NT2/D1 (cell line): ENCODE results near the gene HS3ST5.

ENCODE experiments used
- DNase-seq: peaks from one replicate; pipeline ENCODE4 v3.0.0-alpha.2; 2011; ENCODE audit warnings: low read depth, low spot score
- H3K27me3 ChIP-seq: 2 replicates; pipeline ENCODE4 v1.6.0; 2011; ENCODE audit warnings: mild to moderate bottlenecking; ENCODE audit not compliant: insufficient read length, insufficient read depth
- H3K36me3 ChIP-seq: 2 replicates; pipeline ENCODE4 v1.6.1; 2011; ENCODE audit warnings: mild to moderate bottlenecking, low read length, mixed read lengths; ENCODE audit not compliant: insufficient read depth, insufficient read length
- H3K4me1 ChIP-seq: 2 replicates; pipeline ENCODE4 v1.5.1; 2011; ENCODE audit not compliant: insufficient read depth, insufficient read length
- H3K4me3 ChIP-seq: 2 replicates; pipeline ENCODE4 v1.5.1; 2011; ENCODE audit warnings: low read depth; ENCODE audit not compliant: insufficient read length
- H3K9ac ChIP-seq: 2 replicates; pipeline ENCODE4 v1.6.0; 2011; ENCODE audit warnings: low read depth; ENCODE audit not compliant: insufficient read length
- H3K9me3 ChIP-seq: 2 replicates; pipeline ENCODE4 v1.5.1; 2011; ENCODE audit warnings: mild to moderate bottlenecking, low read length; ENCODE audit not compliant: insufficient read depth
- SUZ12 ChIP-seq: IDR thresholded peaks from 2 replicates; pipeline ENCODE4 v1.6.1; 2011; ENCODE audit not compliant: insufficient read length, insufficient read depth; ENCODE audit errors: extremely low read depth
- YY1 ChIP-seq: IDR thresholded peaks from 2 replicates; pipeline ENCODE4 v1.6.1; 2011; ENCODE audit not compliant: insufficient read length, insufficient read depth
- ZNF274 ChIP-seq: IDR thresholded peaks from 2 replicates; pipeline ENCODE4 v1.6.1; 2011; ENCODE audit warnings: mild to moderate bottlenecking, low read depth, low read length

Gene HS3ST5

GRCh38 chr6:114304304-114304887 lies 38.4 kb downstream of the HS3ST5 start:
- H3K4me1 ChIP-seq, result no peaks in the 10 kb centered on the region
- H3K9me3 ChIP-seq, result peaks cover 5% of the 10 kb centered on the region; the same call in 1 of the 2 replicates
- no peaks in the 10 kb centered on the region for H3K27me3 ChIP-seq
- H3K9ac ChIP-seq, result no peak overlapping the region
- TF ChIP-seq SUZ12 (no peak), ZNF274 (no peak), YY1 (no peak)
- H3K36me3 ChIP-seq, result no peaks in the 10 kb centered on the region
- no peak overlapping the region for H3K4me3 ChIP-seq
- no peak for DNase-seq

GRCh38 chr6:114301596-114302219 lies 41.1 kb downstream of the HS3ST5 start:
- DNase-seq, result no peak
- Histone ChIP-seq H3K9me3 (peaks cover 5% of the 10 kb centered on the region; the same call in 1 of the 2 replicates), H3K27me3 (no peaks in the 10 kb centered on the region), H3K4me1 (no peaks in the 10 kb centered on the region), H3K4me3 (no peak overlapping the region), H3K9ac (no peak overlapping the region), H3K36me3 (no peaks in the 10 kb centered on the region)
- TF ChIP-seq SUZ12, result no peak
- no peak for TF ChIP-seq ZNF274
- no peak for TF ChIP-seq YY1

- no peak for DNase-seq
- Histone ChIP-seq H3K4me3 (no peak overlapping the region), H3K9ac (no peak overlapping the region), H3K4me1 (no peaks in the 10 kb centered on the region), H3K27me3 (no peaks in the 10 kb centered on the region), H3K9me3 (no peaks in the 10 kb centered on the region), H3K36me3 (no peaks in the 10 kb centered on the region)
- no peak for TF ChIP-seq ZNF274
- TF ChIP-seq YY1, result no peak
- TF ChIP-seq SUZ12, result no peak
Measured at GRCh38 chr6:114297135-114297534, 45.7 kb downstream of the HS3ST5 start.

- no peak overlapping the region for H3K9ac ChIP-seq
- TF ChIP-seq SUZ12, result no peak
- DNase-seq, result no peak
- no peaks in the 10 kb centered on the region for H3K9me3 ChIP-seq
- H3K4me1 ChIP-seq, result no peaks in the 10 kb centered on the region
- H3K4me3 ChIP-seq, result no peak overlapping the region
- no peaks in the 10 kb centered on the region for H3K27me3 ChIP-seq
- H3K36me3 ChIP-seq, result no peaks in the 10 kb centered on the region
Measured at GRCh38 chr6:114292431-114292830, 50.4 kb downstream of the HS3ST5 start.

- no peaks in the 10 kb centered on the region for H3K9me3 ChIP-seq
Measured at GRCh38 chr6:114291428-114291827, 51.4 kb downstream of the HS3ST5 start.

GRCh38 chr6:114290864-114291263 lies 52.0 kb downstream of the HS3ST5 start:
- Histone ChIP-seq H3K9ac (no peak overlapping the region), H3K27me3 (no peaks in the 10 kb centered on the region), H3K36me3 (no peaks in the 10 kb centered on the region), H3K4me1 (no peaks in the 10 kb centered on the region), H3K4me3 (no peak overlapping the region), H3K9me3 (no peaks in the 10 kb centered on the region)
- TF ChIP-seq SUZ12, result no peak
- no peak for DNase-seq

More at GRCh38 chr6:114291428-114291827, 51.4 kb downstream of the HS3ST5 start:
- Histone ChIP-seq H3K4me3 (no peak overlapping the region), H3K4me1 (no peaks in the 10 kb centered on the region), H3K9ac (no peak overlapping the region), H3K27me3 (no peaks in the 10 kb centered on the region), H3K36me3 (no peaks in the 10 kb centered on the region)
- no peak for DNase-seq
- TF ChIP-seq ZNF274 (no peak), SUZ12 (no peak), YY1 (no peak)

- no peak for TF ChIP-seq SUZ12
- no peak for TF ChIP-seq YY1
- TF ChIP-seq ZNF274, result no peak
- H3K4me1 ChIP-seq, result no peaks in the 10 kb centered on the region
- no peaks in the 10 kb centered on the region for H3K27me3 ChIP-seq
- no peak overlapping the region for H3K4me3 ChIP-seq
- no peak for DNase-seq
- H3K9me3 ChIP-seq, result no peaks in the 10 kb centered on the region
- H3K9ac ChIP-seq, result no peak overlapping the region
- no peaks in the 10 kb centered on the region for H3K36me3 ChIP-seq
Measured at GRCh38 chr6:114288701-114289495, 53.9 kb downstream of the HS3ST5 start.
